Thyroid gland (tissue), 4 donors: ENCODE measurements around the gene CLIC1. TPM values are rescaled to one million over a fixed set of nuclear protein-coding genes. Genes with fewer than 3 reads are reported as not detected.
"Not testable (repeated sequence)": the region's sequence is repeated elsewhere in the genome, so short reads cannot be mapped to it uniquely, and the experiment has no call there.

Experiments
- DNase-seq, 2 donors: peaks; one replicate each; pipeline ENCODE4 v3.0.0-alpha.2; 2019
- H3K27ac ChIP-seq, 3 donors: fragments of 200-600 bp; sonication (generic); 1 replicate in 2 of 3; 2 replicates in 1 of 3; pipeline ENCODE4 v1.5.1; 2016 to 2019; ENCODE audit warnings: mild to moderate bottlenecking in 1 of 3, moderate library complexity in 1 of 3
- H3K27me3 ChIP-seq: fragments of 200-600 bp; sonication (generic); one replicate; pipeline ENCODE4 v1.5.1; 2019
- H3K36me3 ChIP-seq, 2 donors: fragments of 200-600 bp; sonication (generic); one replicate each; pipeline ENCODE4 v1.5.1; 2016 to 2019
- H3K4me1 ChIP-seq, 2 donors: fragments of 200-600 bp; sonication (generic); one replicate each; pipeline ENCODE4 v1.5.1; 2017 to 2019
- H3K4me3 ChIP-seq, 3 donors: fragments of 200-600 bp; sonication (generic); replicated peaks in 1 of 3; 1 replicate in 2 of 3; 2 replicates in 1 of 3; pipeline ENCODE4 v1.5.1; 2016; ENCODE audit warnings: mild to moderate bottlenecking in 1 of 3
- H3K9me3 ChIP-seq: fragments of 200-600 bp; sonication (generic); one replicate; pipeline ENCODE4 v1.5.1; 2017
- POLR2A ChIP-seq, 2 donors: fragments of 450-650 bp; IDR thresholded peaks; one replicate each; pipeline ENCODE4 v1.6.1; 2017; ENCODE audit warnings: antibody characterized with exemption in 2 of 2, mild to moderate bottlenecking in 2 of 2, moderate library complexity in 1 of 2
- WGBS, 2 donors: methylation state at CpG; one replicate each; pipeline ENCODE4 v1.1.5; 2017; 5-methylcytosine and 5-hydroxymethylcytosine counted together
- intact Hi-C: fragments of 100-400 bp; cut with DNase I; formaldehyde crosslinking; loops from one replicate; pipeline ENCODE4 v1.15.1; 2023
- total RNA-seq, 4 donors: library from RNA; depleted of rRNA; stranded (reverse); fragments of >200 nt; gene quantifications; one replicate each; pipeline ENCODE4 v1.2.3, GENCODE V29; 2016
- TF ChIP-seq, protein P1 (sequence below), 6 experiments: fragments of 200-600 bp in 3 of 6; fragments of 450-650 bp in 3 of 6; sonication (generic) in 3 of 6; IDR thresholded peaks; one replicate each; pipeline ENCODE4 v1.5.1; 2016 to 2019; ENCODE audit warnings: antibody characterized with exemption in 6 of 6, mild to moderate bottlenecking in 2 of 6, inconsistent platforms in 1 of 6, moderate library complexity in 1 of 6

The CLIC1 gene
- total RNA-seq, 4 donors from 2014 or later, result 222 to 314 (median 247) TPM

- DNase-seq, result no peak
- H3K9me3 ChIP-seq, result no peaks in the 10 kb centered on the region
- intact Hi-C loops, result no loop called here
- H3K4me3 ChIP-seq, result no peak overlapping the region
- no peaks in the 10 kb centered on the region for H3K36me3 ChIP-seq
- TF ChIP-seq POLR2A (IDR thresholded peaks at IDR 0.05), result no peak
- TF ChIP-seq, protein P1, sequence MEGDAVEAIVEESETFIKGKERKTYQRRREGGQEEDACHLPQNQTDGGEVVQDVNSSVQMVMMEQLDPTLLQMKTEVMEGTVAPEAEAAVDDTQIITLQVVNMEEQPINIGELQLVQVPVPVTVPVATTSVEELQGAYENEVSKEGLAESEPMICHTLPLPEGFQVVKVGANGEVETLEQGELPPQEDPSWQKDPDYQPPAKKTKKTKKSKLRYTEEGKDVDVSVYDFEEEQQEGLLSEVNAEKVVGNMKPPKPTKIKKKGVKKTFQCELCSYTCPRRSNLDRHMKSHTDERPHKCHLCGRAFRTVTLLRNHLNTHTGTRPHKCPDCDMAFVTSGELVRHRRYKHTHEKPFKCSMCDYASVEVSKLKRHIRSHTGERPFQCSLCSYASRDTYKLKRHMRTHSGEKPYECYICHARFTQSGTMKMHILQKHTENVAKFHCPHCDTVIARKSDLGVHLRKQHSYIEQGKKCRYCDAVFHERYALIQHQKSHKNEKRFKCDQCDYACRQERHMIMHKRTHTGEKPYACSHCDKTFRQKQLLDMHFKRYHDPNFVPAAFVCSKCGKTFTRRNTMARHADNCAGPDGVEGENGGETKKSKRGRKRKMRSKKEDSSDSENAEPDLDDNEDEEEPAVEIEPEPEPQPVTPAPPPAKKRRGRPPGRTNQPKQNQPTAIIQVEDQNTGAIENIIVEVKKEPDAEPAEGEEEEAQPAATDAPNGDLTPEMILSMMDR (IDR thresholded peaks at IDR 0.05), result no peak
- H3K27me3 ChIP-seq, result no peaks in the 10 kb centered on the region
- no peak overlapping the region for H3K27ac ChIP-seq
- WGBS, 2 donors, result 87 to 93% methylated on average over 8 of the region's 8 CpGs
- H3K4me1 ChIP-seq, result peaks cover 15 to 29% of the 10 kb centered on the region in 2 donors
These were observed 24.0 kb downstream of the CLIC1 start for GRCh38 chr6:31712296-31712695.

DNA sequence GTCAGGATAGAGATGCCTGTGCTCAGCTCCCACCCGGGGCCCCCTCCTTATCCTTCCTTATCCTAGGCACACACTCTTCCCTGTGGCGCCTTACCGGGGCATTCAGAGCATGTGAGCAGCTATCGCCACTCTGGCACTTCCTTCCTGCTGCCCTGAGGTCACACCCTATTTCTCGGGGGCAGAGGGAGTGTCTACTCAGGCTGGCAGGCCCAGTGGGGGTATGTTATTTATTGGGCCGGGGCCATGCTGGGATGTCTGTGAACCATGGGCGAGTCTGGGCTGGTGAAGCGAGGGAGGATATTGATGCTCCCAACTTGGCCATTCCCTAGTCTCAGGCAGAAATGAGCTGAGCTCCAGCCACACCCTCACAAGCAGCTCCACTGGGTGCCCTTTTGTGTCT, 25.1 kb downstream of the CLIC1 start:
- Histone ChIP-seq H3K4me3 (no peak overlapping the region), H3K27ac (no peak overlapping the region), H3K36me3 (no peaks in the 10 kb centered on the region), H3K9me3 (no peaks in the 10 kb centered on the region), H3K4me1 (peaks cover 15 to 28% of the 10 kb centered on the region in 2 donors), H3K27me3 (no peaks in the 10 kb centered on the region)
- TF ChIP-seq, protein P1 (IDR thresholded peaks at IDR 0.05), result no peak
- 65 to 73% methylated on average over 8 of the region's 8 CpGs for WGBS, 2 donors
- DNase-seq, result no peak
- intact Hi-C loops, result no loop called here

GRCh38 chr6:31710523-31711219, 25.7 kb downstream of the CLIC1 start:
- Histone ChIP-seq H3K27ac (no peak overlapping the region), H3K4me3 (no peak overlapping the region), H3K9me3 (no peaks in the 10 kb centered on the region), H3K36me3 (no peaks in the 10 kb centered on the region), H3K4me1 (peaks cover 15 to 28% of the 10 kb centered on the region in 2 donors), H3K27me3 (no peaks in the 10 kb centered on the region)
- DNase-seq, result no peak
- no peak for TF ChIP-seq POLR2A (IDR thresholded peaks at IDR 0.05)
- TF ChIP-seq, protein P1 (IDR thresholded peaks at IDR 0.05), result no peak
- 72 to 75% methylated on average over 5 of the region's 5 CpGs for WGBS, 2 donors
- intact Hi-C loops, result no loop called here

DNA sequence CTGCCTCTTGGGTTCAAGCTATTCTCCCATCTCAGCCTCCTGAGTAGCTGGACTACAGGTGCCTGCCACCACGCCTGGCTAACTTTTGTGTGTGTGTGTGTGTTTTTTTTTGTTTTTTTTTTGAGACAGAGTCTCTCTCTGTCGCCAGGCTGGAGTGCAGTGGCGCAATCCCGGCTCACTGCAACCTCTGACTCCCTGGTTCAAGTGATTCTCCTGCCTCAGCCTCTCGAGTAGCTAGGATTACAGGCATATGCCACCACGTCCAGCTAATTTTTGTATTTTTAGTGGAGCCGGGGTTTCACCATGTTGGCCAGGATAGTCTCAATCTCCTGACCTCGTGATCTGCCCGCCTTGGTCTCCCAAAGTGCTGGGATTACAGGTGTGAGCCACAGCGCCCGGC, 27.2 kb downstream of the CLIC1 start:
- H3K27me3 ChIP-seq, H3K9me3 ChIP-seq, H3K36me3 ChIP-seq, H3K4me3 ChIP-seq, intact Hi-C loops, H3K27ac ChIP-seq: not testable (repeated sequence)
- WGBS, 2 donors, result 63 to 75% methylated on average over 10 to 11 of the region's 11 CpGs
- peaks cover 10 to 23% of the 10 kb centered on the region in 2 donors for H3K4me1 ChIP-seq
- peak; percentile 37 to 48 for DNase-seq

- intact Hi-C loops, result no loop called here
- Histone ChIP-seq H3K36me3 (no peaks in the 10 kb centered on the region), H3K9me3 (no peaks in the 10 kb centered on the region), H3K27ac (no peak overlapping the region), H3K4me3 (no peak overlapping the region), H3K27me3 (no peaks in the 10 kb centered on the region), H3K4me1 (peaks cover 1 to 19% of the 10 kb centered on the region in 2 donors)
- WGBS, 2 donors, result 90 to 91% methylated on average over 3 of the region's 3 CpGs
- DNase-seq, result no peak
- TF ChIP-seq POLR2A (IDR thresholded peaks at IDR 0.05), result no peak
These were observed 28.1 kb downstream of the CLIC1 start for GRCh38 chr6:31708224-31708623.

DNA sequence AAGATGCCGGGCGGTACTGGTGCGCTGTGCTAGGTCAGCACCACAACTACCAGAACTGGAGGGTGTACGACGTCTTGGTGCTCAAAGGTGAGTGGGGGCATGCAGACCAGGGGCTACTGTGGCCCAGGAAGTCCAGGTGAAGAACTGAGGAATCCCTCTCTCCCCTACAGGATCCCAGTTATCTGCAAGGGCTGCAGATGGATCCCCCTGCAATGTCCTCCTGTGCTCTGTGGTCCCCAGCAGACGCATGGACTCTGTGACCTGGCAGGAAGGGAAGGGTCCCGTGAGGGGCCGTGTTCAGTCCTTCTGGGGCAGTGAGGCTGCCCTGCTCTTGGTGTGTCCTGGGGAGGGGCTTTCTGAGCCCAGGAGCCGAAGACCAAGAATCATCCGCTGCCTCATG, 28.6 kb downstream of the CLIC1 start:
- Histone ChIP-seq H3K9me3 (no peaks in the 10 kb centered on the region), H3K4me3 (no peak overlapping the region), H3K27me3 (no peaks in the 10 kb centered on the region), H3K36me3 (no peaks in the 10 kb centered on the region), H3K4me1 (peaks cover 0 to 13% of the 10 kb centered on the region in 2 donors), H3K27ac (no peak overlapping the region)
- TF ChIP-seq, protein P1 (IDR thresholded peaks at IDR 0.05), result no peak
- no peak for TF ChIP-seq POLR2A (IDR thresholded peaks at IDR 0.05)
- 80 to 88% methylated on average over 10 of the region's 10 CpGs for WGBS, 2 donors
- intact Hi-C loops, result no loop called here
- no peak for DNase-seq
